Activated CD4-positive, alpha-beta T cell treated with anti-CD3 and anti-CD28 coated beads for 36 hours (primary cell): ENCODE measurements around the gene IPP. TPM values are rescaled to one million over a fixed set of nuclear protein-coding genes. Genes with fewer than 3 reads are reported as not detected.
A peak's percentile ranks its signal among the peaks of the same experiment; 100 is the strongest.
"Not testable (repeated sequence)": the region's sequence is repeated elsewhere in the genome, so short reads cannot be mapped to it uniquely, and the experiment has no call there.

Experiments
- ATAC-seq: fragments of 200-7000 bp; cut with Tn5 transposase; one replicate; pipeline ENCODE4 v1.10.0; 2021; ENCODE audit warnings: mild to moderate bottlenecking, moderate library complexity
- CTCF ChIA-PET: fragments of 350-600 bp; sonication (Branson Sonifier 250); formaldehyde crosslinking; loops from one replicate; lab custom pipeline; 2021; ENCODE audit warnings: antibody characterized with exemption; lab: Charles Lee
- POLR2A ChIA-PET: fragments of 350-600 bp; sonication (Branson Sonifier 250); formaldehyde crosslinking; loops from one replicate; lab custom pipeline; 2021; ENCODE audit warnings: antibody characterized with exemption, inconsistent platforms; lab: Charles Lee
- DNase-seq: peaks from one replicate; pipeline ENCODE4 v3.0.0-alpha.2; 2020
- H3K27ac Mint-ChIP-seq: one replicate; pipeline ENCODE4 v1.8.0; 2021; ENCODE audit warnings: mixed read lengths
- H3K27me3 Mint-ChIP-seq: one replicate; pipeline ENCODE4 v1.8.0; 2021; ENCODE audit warnings: mixed read lengths
- H3K36me3 Mint-ChIP-seq: one replicate; pipeline ENCODE4 v1.8.0; 2021; ENCODE audit warnings: low read depth, mixed read lengths
- H3K4me1 Mint-ChIP-seq: one replicate; pipeline ENCODE4 v1.8.0; 2021; ENCODE audit warnings: mixed read lengths
- H3K4me3 Mint-ChIP-seq: one replicate; pipeline ENCODE4 v1.8.0; 2021; ENCODE audit warnings: mild to moderate bottlenecking, moderate library complexity, mixed read lengths
- H3K9me3 Mint-ChIP-seq: one replicate; pipeline ENCODE4 v1.8.0; 2021; ENCODE audit warnings: low read depth, mixed read lengths
- intact Hi-C, 2 experiments: fragments of 100-400 bp; cut with DNase I in 1 of 2; cut with micrococcal nuclease in 1 of 2; formaldehyde crosslinking; loops; one replicate each; pipeline versions ENCODE4 v1.14.2 to v1.15.1; 2022 to 2024; cut with DNase I, micrococcal nuclease
- total RNA-seq, 2 experiments: library from RNA; stranded (reverse); gene quantifications; one replicate each; pipeline ENCODE4 v1.2.3, GENCODE V29; 2021

The IPP gene
- total RNA-seq, 2 experiments from 2014 or later = 11.6 to 21.8 TPM

DNA sequence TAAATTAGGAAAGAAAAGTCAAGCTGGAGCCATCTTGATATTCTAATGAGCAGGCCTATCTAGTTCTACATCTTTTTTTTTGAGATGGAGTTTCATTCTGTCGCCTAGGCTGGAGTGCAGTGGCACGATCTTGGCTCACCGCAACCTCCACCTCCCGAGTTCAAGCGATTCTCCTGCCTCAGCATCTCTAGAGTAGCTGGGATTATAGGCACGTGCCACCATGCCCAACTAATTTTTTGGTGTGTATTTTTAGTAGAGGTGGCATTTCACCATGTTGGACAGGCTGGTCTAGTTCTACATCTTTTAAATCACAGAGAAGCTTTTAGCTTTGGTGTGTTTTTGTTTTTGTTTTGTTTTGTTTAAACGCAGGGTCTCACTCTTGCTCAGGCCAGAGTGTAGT is 55.6 kb downstream of the IPP start:
- Mint-ChIP-seq H3K27me3 (no peaks in the 10 kb centered on the region), H3K9me3 (no peaks in the 10 kb centered on the region), H3K27ac (no peak overlapping the region), H3K36me3 (peaks cover 30% of the 10 kb centered on the region), H3K4me3 (no peak overlapping the region), H3K4me1 (peaks cover 20% of the 10 kb centered on the region)
- ATAC-seq (no peak), DNase-seq (no peak)
- ChIA-PET POLR2A (interaction anchor here (0.7 kb wide), 1 partner anchor 119 kb away, joined by 6 read pairs; no protein-coding TSS in a partner anchor), CTCF (interaction anchor here (0.7 to 1.1 kb wide), 2 partner anchors 9 to 112 kb away, joined by 3 read pairs; partner anchors contain the start of gene GPBP1L1)
- intact Hi-C loops = no loop called here

DNA sequence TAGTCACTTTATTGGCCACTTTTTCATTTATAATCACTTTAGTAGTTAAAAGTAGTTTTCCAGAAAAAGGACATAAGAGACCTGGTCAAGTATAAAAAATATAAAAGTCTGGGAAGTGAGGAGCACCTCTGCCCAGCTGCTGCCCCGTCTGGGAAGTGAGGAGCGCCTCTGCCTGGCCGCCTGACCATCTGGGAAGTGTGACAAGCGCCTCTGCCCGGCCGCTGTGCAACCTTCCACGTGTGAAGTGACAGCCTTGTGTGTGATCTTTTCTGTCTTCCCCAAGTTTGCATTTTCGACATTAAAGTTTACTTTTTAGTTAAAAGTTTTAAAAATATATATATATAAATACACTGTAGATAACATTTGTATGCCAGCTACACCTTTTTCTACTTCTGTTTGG is 56.6 kb downstream of the IPP start:
- CTCF ChIA-PET = interaction anchor here (0.7 kb wide), 1 partner anchor 123 kb away, joined by 4 read pairs; no protein-coding TSS in a partner anchor
- Mint-ChIP-seq H3K36me3 (peaks cover 32% of the 10 kb centered on the region), H3K4me1 (peaks cover 27% of the 10 kb centered on the region)
- intact Hi-C loops, H3K4me3 Mint-ChIP-seq, H3K27ac Mint-ChIP-seq, DNase-seq, H3K27me3 Mint-ChIP-seq, ATAC-seq, H3K9me3 Mint-ChIP-seq, POLR2A ChIA-PET: not testable (repeated sequence)

- CTCF ChIA-PET = interaction anchor here (0.7 to 1.2 kb wide), 3 partner anchors 11 to 196 kb away, joined by 3 to 4 read pairs (median 3); no protein-coding TSS in a partner anchor
- Mint-ChIP-seq H3K27me3 (no peaks in the 10 kb centered on the region), H3K9me3 (no peaks in the 10 kb centered on the region), H3K4me1 (peaks cover 42% of the 10 kb centered on the region), H3K4me3 (peak within 1 kb of the TSS; percentile 87), H3K36me3 (peaks cover 32% of the 10 kb centered on the region), H3K27ac (peak within 1 kb of the TSS; percentile 95)
- intact Hi-C loops = loop anchor here (1.0 to 10.0 kb wide), 24 partner anchors 33 to 1656 kb away; partner anchors contain the start of genes CCDC163 (in 2 of the 2), MMACHC (in 2 of the 2), NSUN4 (in 2 of the 2) and RAD54L (in 2 of the 2)
- peak; percentile 86 for DNase-seq
- ATAC-seq = no peak
- POLR2A ChIA-PET = interaction anchor here (0.6 to 2.6 kb wide), 6 partner anchors 9 to 615 kb away, joined by 3 to 15 read pairs (median 4); partner anchors contain the start of genes LRRC41, RAD54L and UQCRH
Observed at GRCh38 chr1:45687754-45688740, 62.4 kb downstream of the IPP start, which contains the start of gene TMEM69. TMEM69 (plus strand) TSS chr1:45688181; CDS start chr1:45691069, 2,888 bp downstream.

GRCh38 chr1:45687014-45687753 is 63.3 kb downstream of the IPP start:
- ChIA-PET CTCF (interaction anchor here (0.6 kb wide), 1 partner anchor 296 kb away, joined by 4 read pairs; no protein-coding TSS in a partner anchor), POLR2A (interaction anchor here (0.6 to 2.6 kb wide), 6 partner anchors 65 to 616 kb away, joined by 3 to 15 read pairs (median 7); partner anchors contain the start of genes CCDC163, LRRC41, MMACHC and PRDX1)
- intact Hi-C loops = loop anchor here (1.0 to 10.0 kb wide), 19 partner anchors 32 to 1655 kb away; partner anchors contain the start of genes RAD54L (in 2 of the 2), AKR1A1 (in 1 of the 2), CCDC163 (in 1 of the 2) and IPP (in 1 of the 2)
- Mint-ChIP-seq H3K4me3 (peak overlapping the region; percentile 87), H3K36me3 (peaks cover 29% of the 10 kb centered on the region), H3K4me1 (peaks cover 47% of the 10 kb centered on the region), H3K27me3 (no peaks in the 10 kb centered on the region), H3K27ac (peak overlapping the region; percentile 95), H3K9me3 (no peaks in the 10 kb centered on the region)
- ATAC-seq = peak; percentile 89
- DNase-seq = peak; percentile 98

GRCh38 chr1:45686288-45687013 is 64.0 kb downstream of the IPP start, which contains the start of gene GPBP1L1:
GPBP1L1 (minus strand) TSS chr1:45686533; CDS start chr1:45659087, 27,446 bp downstream.
- Mint-ChIP-seq H3K27ac (peak within 1 kb of the TSS; percentile 95), H3K4me3 (peak within 1 kb of the TSS; percentile 87), H3K36me3 (peaks cover 26% of the 10 kb centered on the region), H3K27me3 (no peaks in the 10 kb centered on the region), H3K9me3 (no peaks in the 10 kb centered on the region), H3K4me1 (peaks cover 52% of the 10 kb centered on the region)
- ChIA-PET CTCF (interaction anchor here (0.6 to 1.5 kb wide), 11 partner anchors 8 to 330 kb away, joined by 3 to 10 read pairs (median 4); partner anchors contain the start of gene NASP), POLR2A (interaction anchor here (0.5 to 2.6 kb wide), 15 partner anchors 13 to 965 kb away, joined by 3 to 15 read pairs (median 4); partner anchors contain the start of genes CCDC163, HPDL, MMACHC and MUTYH)
- intact Hi-C loops = loop anchor here (1.0 to 10.0 kb wide), 20 partner anchors 32 to 1654 kb away; partner anchors contain the start of genes IPP (in 2 of the 2), NASP (in 2 of the 2), RAD54L (in 2 of the 2) and AKR1A1 (in 1 of the 2)
- ATAC-seq (peak; percentile 73), DNase-seq (peak; percentile 99)

GRCh38 chr1:45686015-45686287 is 64.5 kb downstream of the IPP start:
- DNase-seq = peak; percentile 82
- peaks cover 22% of the 10 kb centered on the region for H3K36me3 Mint-ChIP-seq
- intact Hi-C loops = loop anchor here (1.0 to 10.0 kb wide), 12 partner anchors 31 to 1654 kb away; partner anchors contain the start of genes IPP (in 1 of the 2), LRRC41 (in 1 of the 2), MKNK1 (in 1 of the 2) and NASP (in 1 of the 2)
- no peaks in the 10 kb centered on the region for H3K27me3 Mint-ChIP-seq
- ChIA-PET POLR2A (interaction anchor here (0.5 to 2.6 kb wide), 14 partner anchors 13 to 965 kb away, joined by 3 to 15 read pairs (median 4); partner anchors contain the start of genes HPDL, MUTYH, PRDX1 and RAD54L), CTCF (interaction anchor here (0.6 to 1.5 kb wide), 12 partner anchors 8 to 347 kb away, joined by 3 to 10 read pairs (median 3); partner anchors contain the start of gene NASP)
- no peaks in the 10 kb centered on the region for H3K9me3 Mint-ChIP-seq
- H3K27ac Mint-ChIP-seq = peak overlapping the region; percentile 95
- peak overlapping the region; percentile 87 for H3K4me3 Mint-ChIP-seq
- H3K4me1 Mint-ChIP-seq = peaks cover 54% of the 10 kb centered on the region
- no peak for ATAC-seq

DNA sequence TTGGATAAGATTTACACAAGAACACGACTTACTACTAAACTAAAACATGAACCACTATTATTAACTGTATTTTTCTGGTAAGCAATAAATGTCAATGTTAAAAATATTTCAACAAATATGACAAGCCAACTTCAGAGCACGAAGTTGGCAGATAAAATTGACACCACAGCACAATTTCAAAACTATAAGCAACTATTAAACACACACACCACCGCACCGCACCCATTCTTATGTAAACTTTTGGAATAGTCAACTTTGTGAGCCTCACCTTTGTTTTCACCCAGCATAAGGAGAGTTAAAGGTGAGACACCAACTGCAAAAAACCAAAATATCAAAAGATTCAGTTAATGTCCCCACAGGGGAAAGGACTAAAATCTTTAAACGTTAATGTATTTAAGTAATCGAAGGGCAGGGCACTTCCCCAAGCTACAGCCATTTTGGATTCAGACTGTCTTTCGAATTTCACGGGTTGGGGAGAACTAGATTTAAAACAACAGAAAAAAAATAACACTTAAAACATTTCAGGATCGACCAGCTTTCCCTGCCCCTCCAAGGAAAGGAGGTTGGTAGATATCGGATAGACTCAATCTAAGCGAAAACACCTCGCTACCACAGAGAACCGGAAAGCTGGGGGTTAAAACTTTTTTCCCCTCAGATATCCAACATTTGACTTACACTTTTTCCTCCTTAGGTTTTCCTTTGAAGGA is 65.0 kb downstream of the IPP start:
- ChIA-PET POLR2A (interaction anchor here (0.6 to 2.6 kb wide), 11 partner anchors 12 to 964 kb away, joined by 3 to 15 read pairs (median 4); partner anchors contain the start of genes HPDL, MUTYH, PRDX1 and RAD54L), CTCF (interaction anchor here (0.6 to 1.5 kb wide), 12 partner anchors 8 to 346 kb away, joined by 3 to 10 read pairs (median 3); partner anchors contain the start of gene NASP)
- Mint-ChIP-seq H3K27ac (peak overlapping the region; percentile 95), H3K9me3 (no peaks in the 10 kb centered on the region), H3K27me3 (no peaks in the 10 kb centered on the region), H3K4me1 (peaks cover 56% of the 10 kb centered on the region), H3K4me3 (peak overlapping the region; percentile 87), H3K36me3 (peaks cover 20% of the 10 kb centered on the region)
- intact Hi-C loops = loop anchor here (1.0 to 10.0 kb wide), 12 partner anchors 31 to 1653 kb away; partner anchors contain the start of genes IPP (in 1 of the 2), LRRC41 (in 1 of the 2), MKNK1 (in 1 of the 2) and NASP (in 1 of the 2)
- DNase-seq (no peak), ATAC-seq (no peak)

GRCh38 chr1:45684402-45684801 is 66.1 kb downstream of the IPP start:
- DNase-seq (no peak), ATAC-seq (no peak)
- Mint-ChIP-seq H3K4me1 (peaks cover 56% of the 10 kb centered on the region), H3K27ac (no peak overlapping the region), H3K36me3 (peaks cover 15% of the 10 kb centered on the region), H3K4me3 (peak overlapping the region; percentile 87), H3K27me3 (no peaks in the 10 kb centered on the region), H3K9me3 (no peaks in the 10 kb centered on the region)
- POLR2A ChIA-PET = interaction anchor here (0.7 kb wide), 1 partner anchor 20 kb away, joined by 3 read pairs; no protein-coding TSS in a partner anchor
- intact Hi-C loops = loop anchor here in 1 of 2 experiments (10.0 kb wide), 1 partner anchor 920 kb away; the partner anchor contains the start of gene MKNK1
- CTCF ChIA-PET = interaction anchor here (0.8 to 1.0 kb wide), 2 partner anchors 29 to 76 kb away, joined by 4 to 6 read pairs; no protein-coding TSS in a partner anchor

DNA sequence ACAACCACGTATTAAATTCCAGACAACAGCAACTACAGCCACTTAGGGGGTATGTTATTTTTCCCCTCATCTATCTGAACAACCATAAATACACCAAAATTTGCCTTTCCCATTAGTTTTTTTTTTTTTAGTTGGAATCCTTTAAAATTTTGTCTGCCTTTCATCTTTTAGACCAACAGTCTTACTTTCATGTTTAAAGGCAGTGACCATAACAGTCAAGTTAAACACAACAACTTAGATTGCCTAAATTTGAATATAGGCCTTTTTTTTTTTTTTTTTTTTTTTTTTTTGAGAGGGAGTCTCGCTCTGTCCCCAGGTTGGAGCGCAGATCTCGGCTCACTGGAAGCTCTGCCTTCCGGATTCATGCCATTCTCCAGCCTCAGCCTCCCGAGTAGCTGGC is 67.5 kb downstream of the IPP start:
- intact Hi-C loops = loop anchor here in 1 of 2 experiments (10.0 kb wide), 1 partner anchor 922 kb away; the partner anchor contains the start of gene MKNK1
- CTCF ChIA-PET = no interaction called here
- Mint-ChIP-seq H3K4me3 (no peak overlapping the region), H3K27me3 (no peaks in the 10 kb centered on the region), H3K9me3 (no peaks in the 10 kb centered on the region), H3K27ac (no peak overlapping the region), H3K4me1 (peaks cover 63% of the 10 kb centered on the region), H3K36me3 (peaks cover 10% of the 10 kb centered on the region)
- DNase-seq (no peak), ATAC-seq (no peak)
- POLR2A ChIA-PET = interaction anchor here (0.7 kb wide), 1 partner anchor 98 kb away, joined by 3 read pairs; no protein-coding TSS in a partner anchor
